Stimulated activated CD4-positive, alpha-beta T cell treated with anti-CD3 and anti-CD28 coated beads, Interleukin-12 subunit alpha, Interleukin-12 subunit beta, amount 100 ng/mL, for 48 hours (primary cell): ENCODE data around the gene AUTS2.

Source experiments
- DNase-seq, 3 donors: peaks; one replicate each; pipeline ENCODE4 v3.0.0-alpha.2; 2020; ENCODE audit warnings: low read depth in 2 of 3, low spot score in 1 of 3

The AUTS2 gene

DNA sequence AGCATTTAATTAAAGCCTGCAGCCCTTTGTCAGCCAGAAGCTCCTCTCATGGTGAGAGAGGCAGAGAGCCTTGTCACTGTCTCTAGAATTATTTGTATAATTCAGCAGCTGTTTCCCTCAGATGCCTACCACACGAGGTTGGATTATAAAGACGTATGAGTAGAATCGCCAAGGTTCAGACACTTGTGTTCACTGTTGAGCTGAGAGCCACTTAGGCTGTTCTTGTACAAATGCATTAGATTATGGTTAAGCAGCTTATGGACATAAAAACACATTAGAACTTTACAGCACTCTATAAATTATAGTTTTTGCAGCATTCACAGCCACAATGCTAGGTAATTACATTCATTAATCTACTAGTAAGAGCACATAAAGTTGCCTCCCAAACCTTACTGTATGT lies 282.6 kb downstream of the AUTS2 start:
- no peak for DNase-seq

DNA sequence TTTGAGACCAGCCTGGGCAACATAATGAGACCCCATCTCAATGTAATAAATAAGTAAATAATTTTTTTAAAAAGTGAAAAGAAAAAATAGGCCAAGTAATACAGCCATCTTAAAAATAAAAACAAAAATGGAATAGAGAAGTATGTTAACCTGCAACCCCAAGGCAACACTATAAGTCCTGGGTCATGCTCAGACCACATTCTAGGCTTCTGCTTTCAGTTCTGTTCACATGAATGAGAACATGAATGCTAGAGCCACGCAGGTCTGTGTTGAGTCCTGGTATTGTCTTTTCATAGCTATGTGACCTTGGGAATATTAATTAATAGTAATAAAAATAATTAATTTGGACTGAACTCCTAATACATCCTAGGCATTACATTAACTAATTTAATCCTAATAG lies 284.0 kb downstream of the AUTS2 start:
- no peak for DNase-seq

DNA sequence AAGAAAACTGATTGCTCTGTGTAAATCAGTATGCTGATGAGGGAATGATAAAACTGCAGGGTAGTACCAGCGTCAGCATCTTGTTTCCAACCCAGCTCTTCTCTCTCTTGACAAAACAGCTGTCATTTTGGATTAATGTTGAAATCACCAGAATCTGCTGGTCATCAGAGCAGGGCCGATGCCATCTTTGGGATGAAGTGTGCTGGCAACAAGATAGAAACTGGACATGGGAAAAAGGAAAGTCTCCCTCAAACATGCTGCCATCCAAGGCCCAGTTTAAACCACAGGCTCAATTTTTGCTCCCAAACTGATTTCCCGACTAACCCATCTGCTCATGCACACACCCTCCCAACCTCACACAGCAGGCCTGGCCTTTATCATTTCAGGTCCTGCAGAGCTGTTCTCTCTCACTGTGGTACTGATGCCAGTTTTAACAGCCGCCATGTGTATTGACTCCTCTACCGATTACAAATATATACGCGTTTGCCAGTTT lies 285.2 kb downstream of the AUTS2 start:
- DNase-seq, result no peak

DNA sequence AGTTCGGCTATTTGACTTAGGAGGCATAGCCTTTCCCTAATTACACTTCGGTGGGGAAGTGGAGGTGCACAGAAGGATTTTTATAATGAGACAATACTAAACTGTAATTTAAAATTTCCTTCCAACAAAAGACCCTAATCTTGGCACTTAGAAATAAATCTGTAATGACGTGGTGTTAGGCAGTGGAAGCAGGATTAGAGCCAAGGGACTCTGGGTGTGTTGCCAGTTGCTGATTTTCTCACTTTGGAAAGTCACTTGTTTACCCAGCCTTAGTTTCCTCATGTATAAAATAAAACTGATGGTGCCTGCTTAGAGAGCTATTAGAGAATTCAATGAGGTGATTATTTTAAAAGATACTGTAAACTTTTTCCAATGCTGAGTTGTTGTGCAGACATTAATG lies 287.2 kb downstream of the AUTS2 start:
- no peak for DNase-seq

DNA sequence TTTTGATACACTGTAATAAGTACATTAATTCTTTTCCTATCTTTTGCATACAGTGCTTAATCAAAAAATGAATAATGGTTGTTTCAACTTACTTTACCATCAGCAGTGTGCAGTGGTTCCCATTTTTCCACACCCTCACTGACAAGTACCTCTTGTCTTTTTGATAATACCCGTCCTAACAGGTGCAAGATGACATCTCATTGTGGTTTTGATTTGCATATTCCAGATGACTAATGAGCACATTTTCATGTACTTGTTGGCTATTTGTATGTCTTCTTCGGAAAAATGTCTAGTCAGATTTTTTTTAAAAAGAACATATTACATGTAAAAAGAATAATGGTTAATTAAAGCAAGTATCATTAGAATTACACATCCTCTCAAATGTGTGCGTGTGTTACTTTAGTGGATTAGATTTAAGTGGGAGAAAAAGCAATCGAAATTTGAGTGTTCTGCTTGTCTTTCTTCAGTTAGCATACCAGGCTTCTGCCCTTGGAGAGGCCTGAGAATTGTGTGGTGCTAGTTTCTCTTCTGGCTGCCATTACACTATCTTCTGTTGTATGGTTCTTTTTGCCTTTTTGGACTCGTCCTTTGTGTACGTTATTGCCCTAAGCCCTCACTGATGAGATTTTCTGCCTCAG lies 291.2 kb downstream of the AUTS2 start:
- DNase-seq, result no peak

- DNase-seq, result no peak
These were observed 291.7 kb downstream of the AUTS2 start for GRCh38 chr7:69889976-69890351.

DNA sequence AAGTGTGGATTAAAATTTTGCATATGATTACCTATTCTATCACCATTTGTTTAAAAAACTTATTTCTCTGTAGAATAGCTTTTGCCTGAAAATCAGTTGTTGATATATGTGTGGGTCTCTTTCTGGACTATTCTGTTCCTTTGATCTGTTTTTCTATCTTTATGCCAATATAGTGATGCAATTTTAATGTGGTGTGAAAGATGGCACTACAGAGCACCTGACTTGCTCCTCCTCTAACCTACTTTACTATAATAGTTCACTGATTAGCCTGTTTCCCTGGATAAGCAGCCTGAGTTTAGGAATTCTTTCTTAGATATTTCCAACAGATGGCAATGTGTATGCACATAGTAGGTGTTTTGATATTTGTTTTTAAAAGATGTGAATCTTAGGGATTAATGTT lies 294.5 kb downstream of the AUTS2 start:
- DNase-seq, result no peak

DNA sequence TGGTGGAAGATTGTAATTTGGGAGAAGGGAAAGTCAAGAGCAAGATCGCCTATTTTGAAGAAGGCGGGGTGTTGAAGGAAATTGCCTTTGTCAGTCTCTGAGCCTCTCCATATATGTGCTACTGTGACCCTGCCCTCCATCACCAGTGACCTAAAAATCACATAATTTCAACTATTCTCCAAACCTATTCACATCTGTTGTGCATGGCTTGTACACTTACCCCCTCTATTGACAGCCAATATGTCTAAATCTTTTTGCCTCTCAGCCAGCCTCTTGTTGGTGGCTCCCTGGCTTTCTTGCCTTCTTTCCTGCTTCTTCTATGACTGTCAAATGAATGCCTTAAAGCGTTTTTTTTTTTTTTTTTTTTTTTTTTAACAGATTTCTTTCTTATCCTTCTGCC lies 295.6 kb downstream of the AUTS2 start:
- DNase-seq, result no peak

DNA sequence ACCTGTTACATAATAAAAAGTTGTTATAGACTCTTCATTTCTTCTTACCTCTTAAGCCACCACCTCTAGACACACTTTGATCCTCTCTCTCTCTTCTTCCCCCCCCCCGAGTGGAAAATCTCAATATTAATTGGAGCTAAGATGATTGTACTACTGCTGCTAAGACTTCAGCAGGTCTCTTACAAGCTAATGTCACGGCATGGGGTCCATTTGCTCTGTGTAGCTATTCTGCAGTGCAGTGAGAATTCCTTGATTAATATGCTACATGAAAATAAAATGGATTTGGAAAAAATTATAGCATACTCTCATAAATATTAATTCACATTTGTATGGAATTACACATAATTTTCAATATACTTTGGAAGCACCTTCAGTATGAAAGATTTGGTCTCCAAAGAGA lies 297.2 kb downstream of the AUTS2 start:
- DNase-seq, result no peak

DNA sequence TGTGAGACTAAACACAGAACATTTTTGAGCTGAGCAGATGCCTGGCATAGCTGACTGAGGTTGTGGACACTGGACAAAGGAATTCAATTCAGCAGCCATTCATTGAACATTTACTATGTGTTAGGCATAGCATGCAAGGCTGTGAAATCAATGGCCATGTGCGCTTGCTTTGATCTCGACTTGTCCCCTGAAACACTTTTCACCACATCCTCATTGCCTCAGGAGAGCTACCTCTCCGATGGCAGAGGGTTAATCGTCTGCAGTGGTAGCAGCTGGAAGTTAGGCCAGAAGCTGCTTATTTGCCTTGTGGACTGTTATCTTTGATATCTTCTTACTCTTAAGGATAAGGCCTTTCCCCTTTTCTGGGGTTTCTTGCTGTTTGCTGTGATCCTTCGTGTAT lies 297.8 kb downstream of the AUTS2 start:
- no peak for DNase-seq

- no peak for DNase-seq
These were observed 299.9 kb downstream of the AUTS2 start for GRCh38 chr7:69898189-69898588.

GRCh38 chr7:69903410-69903809 lies 305.1 kb downstream of the AUTS2 start:
- DNase-seq, result no peak

DNA sequence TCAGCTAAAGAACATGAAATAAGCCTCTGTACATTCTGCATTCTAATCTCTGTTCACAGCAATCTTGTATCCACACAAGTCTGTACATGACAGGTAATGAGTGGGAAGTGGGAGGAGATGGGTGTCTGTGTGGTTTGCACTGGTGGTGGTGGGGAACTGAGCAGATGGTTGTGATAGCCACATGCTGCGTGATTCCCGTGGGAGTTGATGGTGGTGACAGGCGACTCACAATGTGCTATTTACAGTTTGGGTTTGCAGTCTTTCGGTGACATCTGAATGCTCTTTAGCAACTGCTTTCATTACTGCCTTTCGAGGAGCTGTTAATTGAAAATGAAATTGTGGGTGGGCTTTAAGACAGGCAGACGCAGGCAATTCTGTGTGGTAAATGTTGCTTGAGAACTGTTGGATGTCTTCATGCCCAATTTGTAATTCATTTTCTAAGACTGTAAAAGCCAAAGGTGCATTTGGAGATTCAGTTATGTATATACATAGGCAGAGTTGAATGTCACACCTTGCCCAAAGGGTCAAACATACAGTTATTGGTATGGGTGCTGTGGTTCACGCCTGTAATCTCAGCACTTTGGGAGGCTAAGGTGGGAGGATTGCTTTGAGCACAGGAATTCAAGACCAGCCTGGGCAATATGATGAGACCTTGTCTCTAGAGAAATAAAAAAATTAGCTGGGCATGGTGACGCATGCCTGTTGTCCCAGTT lies 308.2 kb downstream of the AUTS2 start:
- DNase-seq, result no peak

GRCh38 chr7:69907720-69908119 lies 309.4 kb downstream of the AUTS2 start:
- no peak for DNase-seq

GRCh38 chr7:69908454-69908853 lies 310.2 kb downstream of the AUTS2 start:
- no peak for DNase-seq

- DNase-seq, result no peak
These were observed 311.9 kb downstream of the AUTS2 start for GRCh38 chr7:69910150-69910549.

- no peak for DNase-seq
These were observed 313.1 kb downstream of the AUTS2 start for GRCh38 chr7:69911337-69911736.

DNA sequence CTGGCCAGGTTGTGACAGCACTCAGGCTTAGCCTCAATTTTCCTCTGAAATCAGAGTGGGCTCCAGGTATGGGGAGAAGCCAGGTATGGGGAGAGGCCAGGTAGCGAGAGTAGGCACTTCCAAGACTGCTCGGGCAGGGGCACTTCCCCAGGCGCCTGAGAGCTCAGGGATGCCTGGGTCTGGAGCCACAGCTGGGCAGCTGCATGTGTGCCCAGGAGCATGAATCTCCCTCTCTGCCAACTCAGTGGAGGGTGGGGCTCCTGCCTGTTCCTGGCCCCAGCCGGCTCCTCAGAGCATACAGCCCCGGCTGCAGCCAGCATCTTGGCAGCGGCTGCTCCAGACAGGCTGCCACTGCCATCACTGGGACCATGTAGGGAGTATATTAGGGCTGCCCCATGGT lies 313.9 kb downstream of the AUTS2 start:
- no peak for DNase-seq

- DNase-seq, result no peak
These were observed 314.6 kb downstream of the AUTS2 start for GRCh38 chr7:69912846-69913245.

- DNase-seq, result no peak
These were observed 321.3 kb downstream of the AUTS2 start for GRCh38 chr7:69919426-69920111.

- DNase-seq, result no peak
These were observed 322.5 kb downstream of the AUTS2 start for GRCh38 chr7:69920797-69921196.

DNA sequence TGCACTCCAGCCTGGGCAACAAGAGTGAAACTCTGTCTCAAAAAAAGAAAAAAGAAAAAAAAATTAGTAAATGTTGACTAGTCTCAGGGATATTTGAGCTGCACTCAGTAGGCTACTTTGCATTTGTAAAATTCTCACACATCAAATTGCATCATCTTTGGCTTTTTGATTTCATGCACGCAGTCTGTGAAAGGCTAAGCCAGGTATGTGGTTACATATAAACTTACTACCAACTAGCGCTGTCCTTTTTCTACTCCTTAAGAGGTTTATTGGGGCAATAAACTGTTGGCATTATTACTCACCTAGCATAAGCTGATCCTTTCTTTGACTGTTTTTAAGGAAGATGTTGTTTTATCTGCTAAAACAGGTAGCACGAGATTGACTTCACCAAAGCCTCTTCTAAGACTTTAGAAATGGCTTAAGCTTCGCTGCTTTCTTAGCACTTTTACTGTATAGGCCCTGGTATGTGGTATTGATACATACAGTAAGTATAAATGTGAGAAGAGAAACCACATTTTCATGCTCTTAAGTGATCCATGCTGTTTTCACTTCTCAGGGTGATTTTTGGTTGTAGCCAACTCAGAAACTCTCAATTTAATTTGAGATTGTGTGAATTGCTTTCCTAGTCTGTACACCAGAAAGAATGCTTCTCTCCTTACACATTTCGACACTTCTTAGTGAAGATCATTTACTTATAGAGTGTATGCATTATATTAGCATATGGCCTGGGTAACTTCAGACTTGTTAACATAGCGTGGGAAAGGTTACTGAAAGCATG lies 323.9 kb downstream of the AUTS2 start:
- no peak for DNase-seq
